Neuronal stem cell (in vitro differentiated cells): ENCODE measurements around the gene ZFHX3.
"Not testable (repeated sequence)": the region's sequence is repeated elsewhere in the genome, so short reads cannot be mapped to it uniquely, and the experiment has no call there.

Experiments used
- DNase-seq: peaks from one replicate; pipeline ENCODE4 v3.0.0-alpha.2; 2013; ENCODE audit warnings: low spot score
- H2AFZ ChIP-seq: one replicate; pipeline ENCODE4 v1.6.1; 2013; ENCODE audit warnings: mild to moderate bottlenecking, low read length, inconsistent platforms
- H2AK5ac ChIP-seq: 2 replicates; pipeline ENCODE4 v1.6.1; 2013; ENCODE audit warnings: low read depth, mild to moderate bottlenecking, inconsistent platforms, low read length, moderate library complexity, mixed read lengths
- H2BK120ac ChIP-seq: 2 replicates; pipeline ENCODE4 v1.6.1; 2013; ENCODE audit warnings: low read depth, mild to moderate bottlenecking, inconsistent platforms, low read length, moderate library complexity, mixed read lengths
- H2BK12ac ChIP-seq: one replicate; pipeline ENCODE4 v1.6.1; 2013; ENCODE audit warnings: low read length, inconsistent platforms
- H2BK15ac ChIP-seq: 2 replicates; pipeline ENCODE4 v1.6.1; 2013; ENCODE audit warnings: mild to moderate bottlenecking, low read length, inconsistent platforms, mixed read lengths
- H2BK5ac ChIP-seq: one replicate; pipeline ENCODE4 v1.6.1; 2013; ENCODE audit warnings: inconsistent platforms, mild to moderate bottlenecking, low read length, moderate library complexity
- H3K14ac ChIP-seq: one replicate; pipeline ENCODE4 v1.6.1; 2013; ENCODE audit warnings: low read length, inconsistent platforms
- H3K18ac ChIP-seq: 2 replicates; pipeline ENCODE4 v1.6.1; 2013; ENCODE audit warnings: low read length, inconsistent platforms
- H3K23ac ChIP-seq: 2 replicates; pipeline ENCODE4 v1.6.1; 2013; ENCODE audit warnings: low read depth, mild to moderate bottlenecking, mixed read lengths, low read length, inconsistent platforms; ENCODE audit not compliant: poor library complexity
- H3K27ac ChIP-seq: replicated peaks from 3 replicates; pipeline ENCODE4 v1.5.1; 2013; ENCODE audit warnings: low read length, inconsistent platforms
- H3K27me3 ChIP-seq, 3 experiments: 2 replicates each; pipeline ENCODE4 v1.6.1; 2013; ENCODE audit warnings: low read length in 3 of 3, mild to moderate bottlenecking in 2 of 3, inconsistent platforms in 1 of 3, low read depth in 1 of 3, mixed read lengths in 1 of 3, moderate library complexity in 1 of 3; ENCODE audit not compliant: control insufficient read depth in 3 of 3, insufficient read depth in 3 of 3
- H3K36me3 ChIP-seq, 2 donors: replicated peaks in 1 of 2; 2 replicates each; pipeline ENCODE4 v1.6.1; 2013; ENCODE audit warnings: low read length in 2 of 2; ENCODE audit not compliant: control insufficient read depth in 2 of 2, insufficient read depth in 2 of 2
- H3K4ac ChIP-seq: 2 replicates; pipeline ENCODE4 v1.6.1; 2013; ENCODE audit warnings: inconsistent platforms, mild to moderate bottlenecking, low read length, moderate library complexity
- H3K4me1 ChIP-seq, 2 donors: 1 replicate in 1 of 2; 2 replicates in 1 of 2; pipeline ENCODE4 v1.6.1; 2013; ENCODE audit warnings: low read length in 2 of 2, low read depth in 1 of 2; ENCODE audit not compliant: control insufficient read depth in 2 of 2, insufficient read depth in 1 of 2
- H3K4me2 ChIP-seq: one replicate; pipeline ENCODE4 v1.6.1; 2013; ENCODE audit warnings: mild to moderate bottlenecking, low read length, inconsistent platforms; ENCODE audit not compliant: insufficient read depth, poor library complexity, severe bottlenecking
- H3K4me3 ChIP-seq, 2 donors: 2 replicates each; pipeline ENCODE4 v1.5.1; 2013; ENCODE audit warnings: low read length in 2 of 2, mild to moderate bottlenecking in 2 of 2, inconsistent platforms in 1 of 2, moderate library complexity in 1 of 2
- H3K79me1 ChIP-seq: one replicate; pipeline ENCODE4 v1.6.1; 2013; ENCODE audit warnings: low read depth, mild to moderate bottlenecking, inconsistent platforms, low read length, moderate library complexity
- H3K9ac ChIP-seq: one replicate; pipeline ENCODE4 v1.6.1; 2013; ENCODE audit warnings: mild to moderate bottlenecking, low read depth, low read length, inconsistent platforms; ENCODE audit not compliant: poor library complexity
- H3K9me3 ChIP-seq, 2 donors: replicated peaks in 1 of 2; 2 replicates each; pipeline versions ENCODE3 to v1.6.1; 2013; ENCODE audit warnings: low read length in 2 of 2, mild to moderate bottlenecking in 2 of 2, inconsistent platforms in 1 of 2, low read depth in 1 of 2, mixed read lengths in 1 of 2, moderate library complexity in 1 of 2; ENCODE audit not compliant: control insufficient read depth in 2 of 2, insufficient read depth in 1 of 2
- H4K8ac ChIP-seq: one replicate; pipeline ENCODE4 v1.6.1; 2013; ENCODE audit warnings: low read depth, mild to moderate bottlenecking, inconsistent platforms, low read length, moderate library complexity
- H4K91ac ChIP-seq: one replicate; pipeline ENCODE4 v1.6.1; 2013; ENCODE audit warnings: low read length, low read depth, mild to moderate bottlenecking, inconsistent platforms; ENCODE audit not compliant: poor library complexity
- WGBS, 2 donors: extraction: QIAGEN DNeasy Blood & Tissue Kit; methylation state at CpG; one replicate each; pipeline ENCODE4 v1.1.7; 2013; ENCODE audit warnings: missing lambda C conversion rate in 2 of 2, mixed read lengths in 1 of 2; ENCODE audit not compliant: insufficient read length in 2 of 2, insufficient replicate concordance in 1 of 2; ENCODE audit errors: extremely low coverage in 2 of 2; 5-methylcytosine and 5-hydroxymethylcytosine counted together

The ZFHX3 gene

DNA sequence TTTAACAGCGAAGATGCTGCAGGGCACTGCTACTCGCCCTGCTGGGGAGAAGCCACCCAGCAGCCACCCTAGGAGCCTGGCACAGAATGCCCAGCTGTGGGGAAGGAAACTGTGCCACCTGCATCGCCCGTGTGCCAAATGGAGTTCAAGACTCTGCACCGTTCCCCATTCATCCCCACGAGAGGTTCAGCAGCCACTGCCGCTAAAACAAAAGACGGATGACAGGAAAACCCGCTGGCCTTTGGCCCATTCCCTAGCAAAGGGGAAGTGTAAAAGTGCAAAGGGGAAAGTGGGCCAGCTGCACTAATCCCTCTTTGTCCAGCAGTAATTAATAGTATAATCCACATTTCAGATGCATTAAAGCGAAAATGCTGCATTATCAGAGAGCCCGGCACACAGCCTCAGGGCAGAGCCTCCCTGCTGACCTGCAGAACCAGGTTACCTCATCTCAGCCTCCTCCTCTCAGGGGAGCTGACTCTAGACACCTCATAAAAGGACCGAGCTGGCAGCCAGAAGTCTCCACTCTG lies 37.7 kb downstream of the ZFHX3 start:
- Histone ChIP-seq H3K4me2 (no peak overlapping the region), H2BK15ac (no peak overlapping the region), H2BK5ac (no peak overlapping the region), H3K4me3 (no peak overlapping the region), H3K9ac (no peak overlapping the region), H3K79me1 (no peaks in the 10 kb centered on the region), H3K36me3 (peaks cover 0 to 13% of the 10 kb centered on the region in 2 donors), H3K14ac (no peak overlapping the region), H3K4ac (no peak overlapping the region), H2AK5ac (no peak overlapping the region), H2BK12ac (no peak overlapping the region), H3K9me3 (peaks cover 0 to 20% of the 10 kb centered on the region in 2 donors), H4K8ac (no peak overlapping the region), H2AFZ (no peak overlapping the region), H3K27me3 (peaks cover 0 to 2% (median 0%) of the 10 kb centered on the region in 3 experiments), H2BK120ac (no peak overlapping the region), H3K4me1 (peaks cover 0 to 6% of the 10 kb centered on the region in 2 donors), H3K23ac (no peak overlapping the region), H3K18ac (no peak overlapping the region), H4K91ac (no peak overlapping the region), H3K27ac (no peak overlapping the region)
- DNase-seq: no peak
- WGBS, 2 donors: no CpG with 5 or more reads among the region's 12 CpGs

DNA sequence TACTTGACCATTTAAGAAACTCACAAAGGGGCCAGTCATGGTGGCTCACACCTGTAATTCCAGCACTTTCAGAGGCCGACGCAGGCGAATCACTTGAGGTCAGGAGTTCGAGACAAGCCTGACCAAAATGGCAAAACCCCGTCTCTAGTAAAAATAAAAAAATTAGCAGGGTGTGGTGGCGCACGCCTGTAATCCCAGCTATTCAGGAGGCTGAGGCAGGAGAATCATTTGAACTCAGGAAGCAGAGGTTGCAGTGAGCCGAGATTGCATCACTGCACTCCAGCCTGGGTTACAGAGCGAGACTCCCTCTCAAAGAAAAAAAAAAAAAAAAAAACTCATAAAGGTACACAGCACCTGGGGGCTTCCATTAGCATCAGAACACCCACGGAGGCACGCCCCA lies 38.2 kb downstream of the ZFHX3 start:
- not testable (repeated sequence) for H3K79me1 ChIP-seq, DNase-seq, H3K27me3 ChIP-seq, H3K27ac ChIP-seq, H3K14ac ChIP-seq, H3K9ac ChIP-seq, H3K4me2 ChIP-seq, H2BK5ac ChIP-seq, H4K91ac ChIP-seq, H2AK5ac ChIP-seq, H3K23ac ChIP-seq, H3K4me1 ChIP-seq, H2BK15ac ChIP-seq, H3K4me3 ChIP-seq, H3K4ac ChIP-seq, H2BK120ac ChIP-seq, H3K18ac ChIP-seq, H2AFZ ChIP-seq, H2BK12ac ChIP-seq, H4K8ac ChIP-seq
- peaks cover 0 to 17% of the 10 kb centered on the region in 2 donors for H3K9me3 ChIP-seq
- H3K36me3 ChIP-seq: peaks cover 0 to 13% of the 10 kb centered on the region in 2 donors
- WGBS, 2 donors: no CpG with 5 or more reads among the region's 11 CpGs

DNA sequence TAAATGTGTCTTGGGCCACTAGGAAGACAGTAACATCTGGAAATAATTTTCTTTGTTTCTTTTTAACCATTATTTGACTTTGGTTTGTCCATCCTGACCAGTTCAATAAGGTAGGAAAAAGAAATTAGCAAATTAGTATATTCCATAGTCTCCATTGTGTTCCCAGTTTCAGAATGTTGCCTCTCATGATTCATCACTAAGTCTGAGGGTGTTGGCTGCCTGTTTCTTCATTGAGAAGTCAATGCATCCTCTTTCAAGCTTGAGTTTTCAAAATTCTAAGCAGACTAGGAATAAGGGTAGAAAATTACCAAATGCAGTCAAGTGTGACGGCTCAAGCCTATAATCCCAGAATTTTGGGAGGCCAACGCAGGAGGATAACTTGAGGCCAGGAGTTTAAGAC lies 41.9 kb downstream of the ZFHX3 start:
- Histone ChIP-seq H2BK120ac (no peak overlapping the region), H4K91ac (no peak overlapping the region), H3K18ac (no peak overlapping the region), H3K14ac (no peak overlapping the region), H2BK5ac (no peak overlapping the region), H3K23ac (no peak overlapping the region), H2AK5ac (no peak overlapping the region), H3K9ac (no peak overlapping the region), H2BK12ac (no peak overlapping the region), H4K8ac (no peak overlapping the region), H3K27me3 (no peaks in the 10 kb centered on the region), H2BK15ac (no peak overlapping the region), H3K36me3 (peaks cover 0 to 18% of the 10 kb centered on the region in 2 donors), H2AFZ (no peak overlapping the region), H3K4me3 (no peak overlapping the region), H3K4me2 (no peak overlapping the region), H3K79me1 (no peaks in the 10 kb centered on the region), H3K9me3 (peaks cover 3 to 21% of the 10 kb centered on the region in 2 donors), H3K4me1 (peaks cover 0 to 6% of the 10 kb centered on the region in 2 donors), H3K27ac (no peak overlapping the region), H3K4ac (no peak overlapping the region)
- no peak for DNase-seq
- WGBS, 2 donors: no CpG with 5 or more reads among the region's 2 CpGs

DNA sequence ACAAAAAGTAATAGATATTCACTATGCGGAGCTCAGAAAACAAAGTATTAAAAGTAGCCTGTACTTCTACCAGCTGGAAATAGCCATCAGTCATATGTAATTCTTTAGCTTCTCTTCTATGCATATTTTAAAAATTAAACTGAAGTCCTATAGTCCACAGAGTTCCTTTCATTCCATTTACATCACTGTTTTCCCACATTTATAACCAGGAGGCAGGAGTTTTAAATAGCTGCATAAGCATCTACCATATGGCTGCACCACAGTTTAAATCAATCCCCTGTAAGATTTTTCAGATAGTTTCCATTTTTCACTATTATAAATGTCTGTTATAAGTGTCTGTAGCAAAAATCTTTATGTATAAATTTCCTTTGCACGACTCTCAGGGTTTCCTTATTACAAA lies 45.1 kb downstream of the ZFHX3 start:
- no peak overlapping the region for H4K8ac ChIP-seq
- H3K4ac ChIP-seq: no peak overlapping the region
- no peak overlapping the region for H3K4me2 ChIP-seq
- H3K27me3 ChIP-seq: no peaks in the 10 kb centered on the region
- H3K27ac ChIP-seq: no peak overlapping the region
- H3K4me3 ChIP-seq: no peak overlapping the region
- no peak overlapping the region for H2AK5ac ChIP-seq
- H3K36me3 ChIP-seq: peaks cover 2 to 26% of the 10 kb centered on the region in 2 donors
- H3K9me3 ChIP-seq: peaks cover 5 to 24% of the 10 kb centered on the region in 2 donors
- no peak overlapping the region for H3K23ac ChIP-seq
- H2BK12ac ChIP-seq: no peak overlapping the region
- H3K4me1 ChIP-seq: peaks cover 2 to 8% of the 10 kb centered on the region in 2 donors
- H3K18ac ChIP-seq: no peak overlapping the region
- no CpG with 5 or more reads among the region's 2 CpGs for WGBS, 2 donors
- H2BK15ac ChIP-seq: no peak overlapping the region
- H2BK5ac ChIP-seq: no peak overlapping the region
- no peak overlapping the region for H4K91ac ChIP-seq
- no peak overlapping the region for H3K14ac ChIP-seq
- H2AFZ ChIP-seq: no peak overlapping the region
- H2BK120ac ChIP-seq: no peak overlapping the region
- no peaks in the 10 kb centered on the region for H3K79me1 ChIP-seq
- no peak overlapping the region for H3K9ac ChIP-seq
- DNase-seq: no peak
